GM12892 (cell line): ENCODE results near the gene ZNHIT6.
"Not testable (repeated sequence)": the region's sequence is repeated elsewhere in the genome, so short reads cannot be mapped to it uniquely, and the experiment has no call there.

Experiments
- POLR2A ChIP-seq: IDR thresholded peaks from 2 replicates; pipeline ENCODE4 v1.6.1; 2011; ENCODE audit warnings: low read depth, low read length, control low read depth
- POLR2AphosphoS5 ChIP-seq: IDR thresholded peaks from 2 replicates; pipeline ENCODE4 v1.6.1; 2011; ENCODE audit warnings: low read depth, low read length, control low read depth

- not testable (repeated sequence) for TF ChIP-seq POLR2A, POLR2AphosphoS5
Measured at GRCh38 chr1:85639920-85640319, 68.3 kb downstream of the ZNHIT6 start.
